Stimulated activated naive CD8-positive, alpha-beta T cell treated with anti-CD3 and anti-CD28 coated beads, Interleukin-15, Interleukin-2, amounts not matched to agents 100 U/mL and 50 U/mL, for 24 hours (primary cell): ENCODE results near the gene CDCP1.

ENCODE experiments used
- ATAC-seq: fragments of 150-1000 bp; cut with Tn5 transposase; one replicate; pipeline ENCODE4 v1.10.0; 2021
- DNase-seq: peaks from one replicate; pipeline ENCODE4 v3.0.0; 2021

CDCP1 gene

GRCh38 chr3:45145681-45146614, at the start of gene CDCP1:
Gene CDCP1, minus strand, starts transcription at chr3:45146378. Its CDS starts 91 bp downstream, at chr3:45146287.
- ATAC-seq (peak; percentile 28), DNase-seq (no peak)

- DNase-seq (no peak), ATAC-seq (no peak)
Measured at GRCh38 chr3:45194791-45195190, 48.6 kb upstream of the CDCP1 start.

- ATAC-seq (no peak), DNase-seq (no peak)
Measured at GRCh38 chr3:45191924-45192417, 45.8 kb upstream of the CDCP1 start.

GRCh38 chr3:45191424-45191823, 45.2 kb upstream of the CDCP1 start:
- ATAC-seq, result no peak
- no peak for DNase-seq

GRCh38 chr3:45188719-45189659, 42.8 kb upstream of the CDCP1 start:
- DNase-seq (no peak), ATAC-seq (no peak)

GRCh38 chr3:45187694-45188141, 41.5 kb upstream of the CDCP1 start:
- peak; percentile 79 for ATAC-seq

GRCh38 chr3:45186871-45187270, 40.7 kb upstream of the CDCP1 start:
- no peak for DNase-seq
- no peak for ATAC-seq

More at GRCh38 chr3:45187694-45188141, 41.5 kb upstream of the CDCP1 start:
- DNase-seq, result peak; percentile 13

GRCh38 chr3:45185461-45185860, 39.3 kb upstream of the CDCP1 start:
- ATAC-seq (no peak), DNase-seq (no peak)

- ATAC-seq (no peak), DNase-seq (no peak)
Measured at GRCh38 chr3:45185052-45185451, 38.9 kb upstream of the CDCP1 start.

- ATAC-seq (no peak), DNase-seq (no peak)
Measured at GRCh38 chr3:45183872-45184262, 37.7 kb upstream of the CDCP1 start.

GRCh38 chr3:45182915-45183871, 37.0 kb upstream of the CDCP1 start:
- no peak for ATAC-seq
- no peak for DNase-seq

GRCh38 chr3:45181496-45181895, 35.3 kb upstream of the CDCP1 start:
- ATAC-seq (no peak), DNase-seq (no peak)

- no peak for ATAC-seq
- no peak for DNase-seq
Measured at GRCh38 chr3:45180899-45181298, 34.7 kb upstream of the CDCP1 start.

- DNase-seq (no peak), ATAC-seq (no peak)
Measured at GRCh38 chr3:45180051-45180450, 33.9 kb upstream of the CDCP1 start.

GRCh38 chr3:45179163-45179562, 33.0 kb upstream of the CDCP1 start:
- no peak for ATAC-seq
- DNase-seq, result no peak

GRCh38 chr3:45178183-45179023, 32.2 kb upstream of the CDCP1 start:
- no peak for ATAC-seq
- DNase-seq, result no peak

GRCh38 chr3:45176912-45177311, 30.7 kb upstream of the CDCP1 start:
- DNase-seq (no peak), ATAC-seq (no peak)

GRCh38 chr3:45174234-45174633, 28.1 kb upstream of the CDCP1 start:
- ATAC-seq, result no peak
- no peak for DNase-seq

- ATAC-seq, result no peak
Measured at GRCh38 chr3:45173776-45174175, 27.6 kb upstream of the CDCP1 start.

GRCh38 chr3:45171283-45171682, 25.1 kb upstream of the CDCP1 start:
- no peak for ATAC-seq
- no peak for DNase-seq

More at GRCh38 chr3:45173776-45174175, 27.6 kb upstream of the CDCP1 start:
- no peak for DNase-seq
